HG02678 (cell line): ENCODE results near the gene PIPOX.

ENCODE experiments used
- ATAC-seq: cut with Tn5 transposase; IDR thresholded peaks from one replicate; pipeline ENCODE4 v1.9.1; 2021; ENCODE audit warnings: mild to moderate bottlenecking, moderate library complexity; ENCODE audit not compliant: unreplicated experiment

PIPOX gene

DNA sequence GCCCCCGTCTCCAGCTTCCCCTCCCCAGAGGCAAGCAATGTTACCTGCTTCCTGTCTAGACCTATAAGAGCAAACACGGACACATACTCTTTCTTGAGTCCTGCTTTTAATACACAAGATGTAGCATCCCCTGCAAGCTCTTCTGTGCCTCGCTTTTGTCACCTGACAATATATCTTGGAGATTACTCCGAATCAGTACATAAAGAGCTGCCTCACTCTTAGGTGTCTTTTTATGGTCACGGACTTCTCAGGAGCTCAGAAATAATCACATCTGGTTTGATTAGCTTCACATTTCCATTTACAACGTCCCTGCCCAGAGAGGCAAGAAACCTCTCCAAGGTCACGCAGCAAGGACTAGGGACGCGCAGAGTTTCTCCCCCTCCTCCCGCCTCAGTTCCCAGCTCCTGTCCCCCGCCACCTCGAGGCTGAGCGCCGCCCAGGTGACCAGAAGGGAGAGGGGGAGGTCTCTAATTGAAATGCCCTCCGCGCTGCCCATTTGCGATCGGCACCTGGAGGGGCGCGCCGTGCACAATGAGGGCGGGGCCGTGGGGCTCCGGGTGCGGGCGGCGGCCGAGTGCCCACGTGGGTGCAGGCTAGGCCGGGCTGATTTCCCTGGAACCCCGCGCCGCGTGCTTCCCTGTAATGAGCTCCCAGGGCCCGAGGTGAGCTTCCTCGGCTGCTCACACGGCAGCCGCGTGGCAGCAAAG is 23.3 kb upstream of the PIPOX start:
- ATAC-seq, result no peak

DNA sequence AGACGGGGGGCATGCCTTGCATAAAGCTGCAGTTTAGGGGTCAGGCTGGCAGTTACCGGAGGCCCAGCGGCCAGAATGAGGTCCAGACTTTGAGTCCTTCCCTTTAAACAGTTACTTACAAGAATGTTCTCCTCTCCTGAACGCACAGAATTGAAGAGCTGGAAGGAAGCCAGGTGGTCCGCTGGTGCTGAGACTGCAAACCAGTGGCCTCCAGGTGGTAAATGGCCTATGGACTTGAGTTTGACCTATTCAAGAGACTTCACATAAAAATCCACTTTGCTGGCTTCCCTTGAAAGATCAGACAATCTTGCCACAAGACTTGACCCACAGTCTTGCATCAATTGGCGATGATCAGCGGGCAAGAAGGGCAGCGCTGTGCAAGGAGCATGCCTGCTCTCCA is 22.4 kb upstream of the PIPOX start:
- ATAC-seq, result no peak

DNA sequence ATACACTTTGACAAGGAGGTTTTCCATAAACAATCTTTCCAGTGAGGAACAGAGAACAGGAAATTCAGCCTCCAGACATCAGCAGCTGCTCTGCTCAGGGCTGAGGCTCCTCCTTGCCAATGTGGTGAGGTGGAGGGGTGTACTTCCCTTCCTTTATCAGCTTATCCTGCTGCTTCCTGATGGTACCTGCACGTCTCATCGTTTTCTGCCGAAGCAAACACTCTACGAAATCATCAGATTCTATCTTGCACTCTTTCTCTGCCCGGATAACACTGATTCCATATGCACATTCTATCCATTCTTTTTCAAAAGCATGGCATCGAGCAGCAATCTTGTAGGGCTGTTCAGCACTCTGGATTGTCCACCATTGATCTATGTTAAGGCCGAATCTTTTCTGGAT is 21.7 kb upstream of the PIPOX start:
- ATAC-seq, result no peak

GRCh38 chr17:29022074-29022473 is 20.9 kb upstream of the PIPOX start:
- ATAC-seq, result no peak

DNA sequence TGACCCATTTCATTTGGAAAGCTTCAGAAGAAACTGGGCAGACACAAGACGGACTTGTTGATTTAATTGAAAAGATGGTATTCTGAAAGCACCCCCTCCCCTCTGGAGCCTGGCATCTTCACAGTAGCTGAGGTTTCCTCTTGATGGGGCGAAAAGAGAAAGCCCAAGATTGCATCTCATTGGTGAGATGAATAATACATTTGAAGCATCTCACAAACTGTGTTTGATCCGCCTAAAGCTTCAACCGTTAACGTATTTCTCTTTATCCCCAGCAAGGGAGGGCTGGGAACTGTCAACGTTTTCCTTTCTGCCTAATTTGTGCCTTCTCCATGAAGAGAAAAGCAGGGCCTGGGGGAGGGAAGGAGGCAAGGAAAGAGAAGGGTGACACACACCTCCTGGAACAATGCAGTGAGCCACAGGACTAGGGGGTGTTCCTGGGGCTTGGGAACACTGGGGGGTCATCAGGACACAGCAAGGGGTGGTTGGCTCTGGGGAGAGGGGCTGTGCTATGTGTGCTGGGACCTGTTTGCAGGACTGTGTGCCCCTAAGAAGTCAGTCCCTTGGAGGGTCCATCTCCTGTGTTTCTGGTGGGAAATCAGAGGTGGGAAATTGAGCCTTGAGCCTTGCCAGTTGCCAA is 18.5 kb upstream of the PIPOX start:
- no peak for ATAC-seq

- no peak for ATAC-seq
Measured at GRCh38 chr17:29031488-29031887, 11.5 kb upstream of the PIPOX start.

DNA sequence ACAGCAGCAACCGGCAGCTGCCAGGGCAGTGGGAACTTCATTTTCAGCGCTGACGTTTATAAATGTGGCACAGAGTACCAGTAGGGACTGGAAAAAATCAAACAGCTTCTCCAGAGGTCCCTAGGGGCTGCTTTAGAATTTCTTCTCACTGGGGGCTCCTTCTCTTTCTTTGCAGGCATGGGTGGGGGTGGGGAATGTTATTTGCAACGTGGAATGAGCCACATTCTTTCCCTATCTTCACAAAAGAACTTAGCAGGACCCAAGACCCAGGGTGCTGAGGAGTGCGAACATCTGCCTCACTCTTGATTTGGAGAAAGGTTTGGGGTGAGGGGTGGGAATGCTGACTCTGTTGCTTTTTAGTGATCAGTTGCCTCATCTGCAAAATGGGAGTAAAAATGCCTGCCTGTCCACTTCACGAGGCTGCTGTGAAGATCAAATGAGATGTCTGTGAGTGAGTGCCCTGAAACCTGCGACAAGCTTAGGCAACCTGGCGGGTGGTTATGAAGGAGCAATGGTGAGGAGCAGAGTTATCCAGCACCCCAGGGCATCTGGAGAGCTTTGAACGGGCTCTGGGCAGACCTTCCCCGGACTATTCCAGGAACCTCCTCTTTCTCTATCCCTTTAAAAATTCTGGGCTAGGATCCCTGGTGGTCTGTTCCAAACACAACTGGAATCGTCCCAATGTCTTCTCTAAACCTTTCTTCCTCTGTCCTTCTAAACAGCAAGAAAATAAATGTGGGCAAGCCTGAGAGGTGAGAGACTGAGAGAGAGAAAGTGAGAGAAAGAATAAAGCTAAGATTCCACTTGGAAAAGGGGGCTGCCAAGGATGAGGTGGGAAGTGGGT is 10.7 kb upstream of the PIPOX start:
- no peak for ATAC-seq

DNA sequence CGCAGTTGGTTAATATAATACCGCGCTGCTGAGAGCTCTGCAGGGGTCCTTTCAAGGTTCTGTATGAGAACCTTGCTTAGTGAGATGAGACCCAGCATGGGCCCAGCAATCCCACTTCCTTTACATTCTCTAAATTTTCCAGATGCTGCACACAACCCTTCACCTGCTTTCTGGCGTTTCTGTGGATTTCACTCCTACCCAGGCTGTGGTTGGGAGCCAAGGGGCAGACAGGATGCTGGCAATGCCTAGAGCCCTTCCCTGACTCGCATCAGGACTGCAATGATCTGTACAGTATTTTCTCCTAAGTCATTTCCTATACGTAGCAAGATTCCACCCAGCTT is 10.1 kb upstream of the PIPOX start:
- ATAC-seq, result no peak

DNA sequence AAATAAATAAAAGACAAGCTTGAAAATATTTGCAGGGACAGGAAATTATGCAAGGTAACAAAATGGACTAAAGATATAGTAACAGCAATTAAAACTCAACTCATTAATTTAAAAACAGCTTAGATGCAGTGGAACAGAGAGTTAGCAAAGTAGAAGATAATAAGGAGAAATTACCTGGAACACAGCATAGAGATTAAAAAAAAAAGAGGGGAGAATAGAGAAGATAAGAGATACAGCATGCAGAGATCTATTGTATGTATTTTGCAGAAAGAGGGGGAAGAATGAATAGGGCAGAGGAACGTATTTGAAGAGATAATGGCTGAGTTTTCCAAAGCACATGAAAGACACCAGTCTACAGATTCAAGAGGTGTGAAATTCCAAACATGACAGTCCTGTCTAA is 8.4 kb upstream of the PIPOX start:
- ATAC-seq, result no peak

GRCh38 chr17:29036584-29036983 is 6.4 kb upstream of the PIPOX start:
- no peak for ATAC-seq

DNA sequence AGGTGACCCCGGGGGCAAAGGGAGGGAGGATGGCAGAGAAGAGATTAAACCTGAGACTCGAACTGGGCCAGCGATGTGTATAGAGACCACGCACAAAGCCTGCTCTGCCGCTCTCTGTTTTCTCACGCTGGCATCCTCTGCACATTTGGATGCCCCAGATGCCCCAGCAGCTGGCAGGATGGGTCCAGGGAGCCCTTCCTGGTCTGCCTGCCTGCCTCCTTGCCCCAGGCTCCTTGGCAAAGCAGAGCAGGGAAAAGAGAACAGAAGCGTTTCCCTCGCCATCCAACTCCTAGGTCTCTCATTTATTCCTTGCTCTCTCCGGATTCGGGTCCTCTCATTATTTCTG is 5.2 kb upstream of the PIPOX start:
- ATAC-seq, result no peak

GRCh38 chr17:29038085-29038795 is 4.7 kb upstream of the PIPOX start:
- no peak for ATAC-seq

- ATAC-seq, result no peak
Measured at GRCh38 chr17:29039764-29040598, 3.0 kb upstream of the PIPOX start.

DNA sequence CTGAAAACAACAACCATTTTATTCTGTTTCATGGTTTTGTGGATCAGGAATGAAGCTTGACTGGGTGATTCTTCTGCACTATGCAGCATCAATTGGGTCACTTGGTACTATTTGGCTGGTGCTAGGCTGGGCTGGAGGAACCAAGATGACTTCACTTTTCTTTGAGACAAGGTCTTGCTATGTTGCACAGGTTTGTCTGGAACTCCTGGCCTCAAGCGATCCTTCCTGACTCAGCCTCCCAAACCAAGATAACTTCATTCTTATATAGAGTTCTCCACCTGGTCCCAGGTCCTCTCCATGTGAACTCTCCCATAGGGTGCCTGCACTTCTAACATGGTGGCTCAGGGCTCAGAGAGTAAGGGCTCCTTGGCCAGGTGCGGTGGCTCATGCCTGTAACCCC is 1.9 kb upstream of the PIPOX start:
- no peak for ATAC-seq

DNA sequence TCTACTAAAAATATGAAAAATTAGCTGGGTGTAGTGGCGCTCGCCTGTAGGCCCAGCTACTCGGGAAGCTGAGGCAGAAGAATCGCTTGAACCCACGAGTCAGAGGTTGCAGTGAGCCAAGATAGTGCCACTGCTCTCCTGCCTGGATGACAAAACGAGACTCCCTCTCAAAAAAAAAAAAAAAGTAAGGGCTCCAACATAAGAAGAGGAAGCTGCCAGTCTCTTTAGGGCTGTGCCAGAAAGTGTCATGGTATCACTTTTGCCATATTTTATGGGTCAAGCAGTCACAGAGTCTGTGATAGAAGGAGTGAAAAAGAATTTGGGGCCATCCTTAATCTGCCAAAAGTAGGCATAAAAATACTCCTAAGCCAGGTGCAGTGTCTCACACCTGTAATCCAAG is 1.4 kb upstream of the PIPOX start:
- no peak for ATAC-seq

DNA sequence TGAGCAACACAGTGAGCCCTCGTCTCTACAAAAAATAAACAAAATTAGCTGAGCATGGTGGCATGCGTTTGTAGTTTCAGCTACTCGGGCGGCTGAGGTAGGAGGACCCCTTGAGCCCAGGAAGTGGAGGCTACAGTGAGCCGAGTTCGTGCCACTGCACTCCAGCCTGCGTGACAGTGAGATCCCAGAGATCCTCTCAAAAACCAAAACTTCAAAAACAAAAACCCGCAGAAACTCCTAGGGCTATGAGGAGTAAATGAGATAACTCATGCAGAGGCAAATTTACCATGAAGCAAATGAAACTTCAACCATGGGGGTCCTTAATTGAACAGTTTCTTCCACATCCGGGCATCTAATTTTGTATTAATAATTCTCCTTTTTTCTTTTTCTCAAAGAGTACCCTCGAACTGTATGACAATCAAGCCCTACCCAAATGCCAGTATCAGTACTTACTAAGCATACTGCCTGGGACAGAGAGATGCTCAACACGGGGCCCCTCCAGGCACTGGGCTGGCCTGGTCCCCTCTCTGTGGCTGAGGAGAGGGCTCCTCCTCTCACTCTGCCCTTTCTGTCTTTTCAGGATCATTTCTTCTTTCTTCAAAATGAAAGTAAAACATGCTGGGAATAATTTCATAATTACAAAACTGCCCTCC is 789 bp upstream of the PIPOX start:
- ATAC-seq, result no peak

GRCh38 chr17:29043539-29044145 is 701 bp downstream of the PIPOX start:
- ATAC-seq, result no peak

GRCh38 chr17:29045026-29045425 is 2.1 kb downstream of the PIPOX start:
- ATAC-seq, result no peak

- no peak for ATAC-seq
Measured at GRCh38 chr17:29045734-29046472, 3.0 kb downstream of the PIPOX start.
